H9 (cell line): Measurements from ENCODE around the gene PWWP2B. TPM values are rescaled to one million over a fixed set of nuclear protein-coding genes. Genes with fewer than 3 reads are reported as not detected.

Experiments used
- DNase-seq: peaks from one replicate; pipeline ENCODE4 v3.0.0-alpha.2; 2017
- H2AFZ ChIP-seq: one replicate; pipeline ENCODE4 v1.6.1; 2013; ENCODE audit warnings: mild to moderate bottlenecking, low read length, control low read depth, moderate library complexity
- H2AK5ac ChIP-seq: 2 replicates; pipeline ENCODE4 v1.6.1; 2013; ENCODE audit warnings: low read length, control low read depth, mixed read lengths; ENCODE audit not compliant: insufficient read length
- H2BK120ac ChIP-seq: one replicate; pipeline ENCODE4 v1.6.1; 2013; ENCODE audit warnings: low read depth, mild to moderate bottlenecking, low read length, control low read depth, inconsistent platforms; ENCODE audit not compliant: poor library complexity, severe bottlenecking
- H2BK12ac ChIP-seq: 2 replicates; pipeline ENCODE4 v1.6.1; 2013; ENCODE audit warnings: low read length, control low read depth, mixed read lengths, low read depth; ENCODE audit not compliant: insufficient read length
- H2BK15ac ChIP-seq: 2 replicates; pipeline ENCODE4 v1.6.1; 2013; ENCODE audit warnings: low read depth, low read length, control low read depth
- H2BK20ac ChIP-seq: one replicate; pipeline ENCODE4 v1.6.1; 2013; ENCODE audit warnings: low read depth, mild to moderate bottlenecking, low read length, control low read depth, inconsistent platforms; ENCODE audit not compliant: poor library complexity, severe bottlenecking
- H2BK5ac ChIP-seq: 2 replicates; pipeline ENCODE4 v1.6.1; 2013; ENCODE audit warnings: low read length, control low read depth, mixed read lengths; ENCODE audit not compliant: insufficient read length
- H3K14ac ChIP-seq: 2 replicates; pipeline ENCODE4 v1.6.1; 2013; ENCODE audit warnings: low read length, control low read depth; ENCODE audit not compliant: insufficient read depth
- H3K18ac ChIP-seq: 2 replicates; pipeline ENCODE4 v1.6.1; 2013; ENCODE audit warnings: low read depth, mild to moderate bottlenecking, mixed read lengths, low read length, control low read depth; ENCODE audit not compliant: insufficient read length
- H3K23ac ChIP-seq: 2 replicates; pipeline ENCODE4 v1.6.1; 2013; ENCODE audit warnings: low read length, control low read depth, mixed read lengths, low read depth; ENCODE audit not compliant: insufficient read length
- H3K23me2 ChIP-seq: 2 replicates; pipeline ENCODE4 v1.6.1; 2013; ENCODE audit warnings: low read depth, mild to moderate bottlenecking, mixed read lengths, low read length, control low read depth; ENCODE audit not compliant: insufficient read length, poor library complexity, severe bottlenecking
- H3K27ac ChIP-seq: 2 replicates; pipeline ENCODE4 v1.5.1; 2013; ENCODE audit warnings: low read length, control low read depth, mixed read lengths, low read depth; ENCODE audit not compliant: insufficient read length
- H3K27me3 ChIP-seq: 2 replicates; pipeline ENCODE4 v1.6.1; 2013; ENCODE audit warnings: low read length, control low read depth, inconsistent platforms; ENCODE audit not compliant: insufficient read depth
- H3K4ac ChIP-seq: 2 replicates; pipeline ENCODE4 v1.6.1; 2013; ENCODE audit warnings: low read depth, mild to moderate bottlenecking, control low read depth, inconsistent platforms, low read length, moderate library complexity
- H3K4me1 ChIP-seq: 2 replicates; pipeline ENCODE4 v1.6.1; 2013; ENCODE audit warnings: low read length, control low read depth, inconsistent platforms; ENCODE audit not compliant: insufficient read depth
- H3K4me2 ChIP-seq: 2 replicates; pipeline ENCODE4 v1.6.1; 2013; ENCODE audit warnings: low read length, control low read depth, mixed read lengths; ENCODE audit not compliant: insufficient read length, insufficient read depth
- H3K56ac ChIP-seq: 2 replicates; pipeline ENCODE4 v1.6.1; 2013; ENCODE audit warnings: low read depth, mild to moderate bottlenecking, mixed read lengths, low read length, control low read depth; ENCODE audit not compliant: insufficient read length
- H3K79me1 ChIP-seq: 2 replicates; pipeline ENCODE4 v1.6.1; 2013; ENCODE audit warnings: low read depth, mild to moderate bottlenecking, moderate library complexity, low read length, control low read depth, inconsistent platforms; ENCODE audit not compliant: insufficient read depth, poor library complexity, severe bottlenecking
- H3K79me2 ChIP-seq: 2 replicates; pipeline ENCODE4 v1.6.1; 2013; ENCODE audit warnings: low read length, control low read depth, inconsistent platforms; ENCODE audit not compliant: insufficient read depth
- H3K9ac ChIP-seq: 2 replicates; pipeline ENCODE4 v1.6.1; 2013; ENCODE audit warnings: low read length, control low read depth, mixed read lengths; ENCODE audit not compliant: insufficient read length; ENCODE audit errors: extremely low read depth
- H3K9me3 ChIP-seq: one replicate; pipeline ENCODE4 v1.6.1; 2013; ENCODE audit warnings: low read depth, low read length, inconsistent platforms; ENCODE audit not compliant: control insufficient read depth
- H3T11ph ChIP-seq: one replicate; pipeline ENCODE4 v1.6.1; 2013; ENCODE audit warnings: mild to moderate bottlenecking, low read length, control low read depth, inconsistent platforms
- H4K20me1 ChIP-seq: one replicate; pipeline ENCODE4 v1.6.1; 2013; ENCODE audit not compliant: control insufficient read depth, insufficient read length, insufficient read depth
- H4K5ac ChIP-seq: 2 replicates; pipeline ENCODE4 v1.6.1; 2013; ENCODE audit warnings: low read depth, mild to moderate bottlenecking, mixed read lengths, low read length, control low read depth; ENCODE audit not compliant: insufficient read length
- H4K8ac ChIP-seq: replicated peaks from 2 replicates; pipeline ENCODE4 v1.6.1; 2013; ENCODE audit warnings: low read length, control low read depth, mixed read lengths, low read depth; ENCODE audit not compliant: insufficient read length
- H4K91ac ChIP-seq: 2 replicates; pipeline ENCODE4 v1.6.1; 2013; ENCODE audit warnings: low read depth, mild to moderate bottlenecking, moderate library complexity, mixed read lengths, low read length, control low read depth; ENCODE audit not compliant: insufficient read length
- H3K27ac Mint-ChIP-seq, 3 experiments: 2 replicates in 2 of 3; 3 replicates in 1 of 3; pipeline ENCODE4 v1.8.0; 2020 to 2021; ENCODE audit warnings: mixed read lengths in 3 of 3, mild to moderate bottlenecking in 1 of 3, moderate library complexity in 1 of 3
- H3K27me3 Mint-ChIP-seq: 2 replicates; pipeline ENCODE4 v1.8.0; 2021; ENCODE audit warnings: low read depth, mild to moderate bottlenecking, moderate library complexity, mixed read lengths
- H3K36me3 Mint-ChIP-seq, 3 experiments: 2 replicates in 2 of 3; 3 replicates in 1 of 3; pipeline ENCODE4 v1.8.0; 2020 to 2021; ENCODE audit warnings: low read depth in 3 of 3, mixed read lengths in 3 of 3; ENCODE audit not compliant: insufficient read depth in 1 of 3
- H3K4me1 Mint-ChIP-seq, 2 experiments: 2 replicates each; pipeline ENCODE4 v1.8.0; 2020; ENCODE audit warnings: mixed read lengths in 2 of 2
- H3K4me3 Mint-ChIP-seq, 2 experiments: 2 replicates in 1 of 2; 3 replicates in 1 of 2; pipeline ENCODE4 v1.8.0; 2020 to 2021; ENCODE audit warnings: mild to moderate bottlenecking in 2 of 2, mixed read lengths in 2 of 2, moderate library complexity in 1 of 2
- H3K9me3 Mint-ChIP-seq, 2 experiments: 2 replicates in 1 of 2; 3 replicates in 1 of 2; pipeline ENCODE4 v1.8.0; 2020; ENCODE audit warnings: mild to moderate bottlenecking in 2 of 2, mixed read lengths in 2 of 2, moderate library complexity in 1 of 2
- WGBS: extraction: QIAGEN DNeasy Blood & Tissue Kit; methylation state at CpG from one replicate; pipeline ENCODE4 v1.1.7; 2013; ENCODE audit warnings: missing lambda C conversion rate, low lambda C conversion rate, mixed read lengths; ENCODE audit not compliant: insufficient read length; ENCODE audit errors: extremely low coverage; 5-methylcytosine and 5-hydroxymethylcytosine counted together
- total RNA-seq: library from RNA; stranded (reverse); gene quantifications from 2 replicates; pipeline ENCODE4 v1.2.1, GENCODE V29; 2021
- TF ChIP-seq, protein P1 (sequence below): fragments of 200-600 bp; sonication (generic); conservative IDR thresholded peaks from 3 replicates; pipeline ENCODE4 v1.8.0; 2021; ENCODE audit warnings: antibody characterized with exemption, mild to moderate bottlenecking

The PWWP2B gene
- total RNA-seq, 1 experiment from 2014 or later = 10.0 TPM

DNA sequence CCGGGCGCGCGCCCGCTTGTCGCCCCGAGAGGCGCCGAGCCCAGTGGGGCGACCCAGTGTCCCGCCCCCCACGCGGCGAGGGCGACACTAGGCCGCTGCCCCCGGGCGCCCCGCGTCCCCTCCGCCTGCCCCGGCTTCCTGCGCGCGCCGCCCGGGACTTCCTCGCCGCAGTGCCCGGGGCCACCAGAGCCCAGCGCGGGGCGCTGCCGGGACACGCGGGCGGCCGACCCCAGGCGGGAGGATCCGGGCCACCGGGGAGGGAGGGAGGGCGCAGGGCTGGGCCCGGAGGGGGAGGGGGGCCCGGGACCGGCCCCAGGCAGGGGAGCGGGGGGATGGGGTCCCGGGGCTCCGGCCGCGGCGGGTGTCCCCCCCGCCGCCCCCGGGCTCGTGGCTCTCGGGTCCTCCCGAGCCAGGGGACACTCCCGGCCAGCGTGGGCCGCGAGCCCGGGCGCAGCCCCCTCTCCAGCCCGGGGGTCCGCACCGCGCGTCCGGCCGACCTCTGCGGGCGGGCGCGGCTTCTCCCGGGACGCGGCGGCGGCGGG is 435 bp upstream of the PWWP2B start:
- peaks cover 16% of the 10 kb centered on the region for H3K27me3 Mint-ChIP-seq
- no peak overlapping the region for H3K56ac ChIP-seq
- no CpG with 5 or more reads among the region's 80 CpGs for WGBS
- no peak overlapping the region for H3K27ac ChIP-seq
- no peaks in the 10 kb centered on the region for H3K27me3 ChIP-seq
- H2BK20ac ChIP-seq = no peak overlapping the region
- H2AFZ ChIP-seq = no peak overlapping the region
- H3K36me3 Mint-ChIP-seq = peaks cover 0 to 8% (median 7%) of the 10 kb centered on the region in 3 experiments; a peak in 3 of 7 replicates
- H3K9ac ChIP-seq = no peak overlapping the region
- H3K14ac ChIP-seq = no peak overlapping the region
- H4K8ac ChIP-seq = no peak overlapping the region
- H3K4ac ChIP-seq = no peak overlapping the region
- no peak overlapping the region for H3K23ac ChIP-seq
- H3K18ac ChIP-seq = no peak overlapping the region
- no peak overlapping the region for H4K91ac ChIP-seq
- H4K5ac ChIP-seq = no peak overlapping the region
- no peak overlapping the region for H2AK5ac ChIP-seq
- no peak for DNase-seq
- no peaks in the 10 kb centered on the region for H4K20me1 ChIP-seq
- H3K23me2 ChIP-seq = peaks cover 7% of the 10 kb centered on the region
- no peak overlapping the region for H2BK12ac ChIP-seq
- no peak overlapping the region for H3T11ph ChIP-seq
- peaks cover 13 to 20% of the 10 kb centered on the region in 2 experiments for H3K4me1 Mint-ChIP-seq
- no peak overlapping the region for H2BK120ac ChIP-seq
- no peak overlapping the region for H3K4me3 Mint-ChIP-seq
- H3K9me3 Mint-ChIP-seq = peaks cover 8 to 9% of the 10 kb centered on the region in 2 experiments
- no peaks in the 10 kb centered on the region; the same call in 1 of the 2 replicates for H3K4me1 ChIP-seq
- H3K79me1 ChIP-seq = no peaks in the 10 kb centered on the region
- no peaks in the 10 kb centered on the region for H3K9me3 ChIP-seq
- no peak overlapping the region for H2BK5ac ChIP-seq
- no peak overlapping the region for H2BK15ac ChIP-seq
- no peaks in the 10 kb centered on the region for H3K79me2 ChIP-seq
- H3K27ac Mint-ChIP-seq = no peak overlapping the region
- H3K4me2 ChIP-seq = no peak overlapping the region
- TF ChIP-seq, protein P1, sequence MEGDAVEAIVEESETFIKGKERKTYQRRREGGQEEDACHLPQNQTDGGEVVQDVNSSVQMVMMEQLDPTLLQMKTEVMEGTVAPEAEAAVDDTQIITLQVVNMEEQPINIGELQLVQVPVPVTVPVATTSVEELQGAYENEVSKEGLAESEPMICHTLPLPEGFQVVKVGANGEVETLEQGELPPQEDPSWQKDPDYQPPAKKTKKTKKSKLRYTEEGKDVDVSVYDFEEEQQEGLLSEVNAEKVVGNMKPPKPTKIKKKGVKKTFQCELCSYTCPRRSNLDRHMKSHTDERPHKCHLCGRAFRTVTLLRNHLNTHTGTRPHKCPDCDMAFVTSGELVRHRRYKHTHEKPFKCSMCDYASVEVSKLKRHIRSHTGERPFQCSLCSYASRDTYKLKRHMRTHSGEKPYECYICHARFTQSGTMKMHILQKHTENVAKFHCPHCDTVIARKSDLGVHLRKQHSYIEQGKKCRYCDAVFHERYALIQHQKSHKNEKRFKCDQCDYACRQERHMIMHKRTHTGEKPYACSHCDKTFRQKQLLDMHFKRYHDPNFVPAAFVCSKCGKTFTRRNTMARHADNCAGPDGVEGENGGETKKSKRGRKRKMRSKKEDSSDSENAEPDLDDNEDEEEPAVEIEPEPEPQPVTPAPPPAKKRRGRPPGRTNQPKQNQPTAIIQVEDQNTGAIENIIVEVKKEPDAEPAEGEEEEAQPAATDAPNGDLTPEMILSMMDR = peak; percentile 31; the same call in 2 of the 3 replicates
